ENCODE data around the gene ANKRD29. TPM values are rescaled to one million over a fixed set of nuclear protein-coding genes. Genes with fewer than 3 reads are reported as not detected.

ANKRD29 gene
- total RNA-seq, 1 experiment from 2014 or later: 7.1 TPM

- DNase-seq (ENCODE audit: low read depth): peak; percentile 49
Measured at GRCh38 chr18:23684515-23685197, 21.9 kb upstream of the ANKRD29 start.

GRCh38 chr18:23683671-23684070, 21.0 kb upstream of the ANKRD29 start:
- DNase-seq (ENCODE audit: low read depth): peak; percentile 22

- DNase-seq (ENCODE audit: low read depth): no peak
Measured at GRCh38 chr18:23683155-23683554, 20.4 kb upstream of the ANKRD29 start.

- DNase-seq (ENCODE audit: low read depth): no peak
Measured at GRCh38 chr18:23682472-23682871, 19.8 kb upstream of the ANKRD29 start.

GRCh38 chr18:23682045-23682444, 19.3 kb upstream of the ANKRD29 start:
- no peak for DNase-seq (ENCODE audit: low read depth)

GRCh38 chr18:23675896-23676295, 13.2 kb upstream of the ANKRD29 start:
- DNase-seq (ENCODE audit: low read depth): no peak

- no peak for DNase-seq (ENCODE audit: low read depth)
Measured at GRCh38 chr18:23675236-23675635, 12.5 kb upstream of the ANKRD29 start.

- no peak for DNase-seq (ENCODE audit: low read depth)
Measured at GRCh38 chr18:23673725-23674124, 11.0 kb upstream of the ANKRD29 start.

- DNase-seq (ENCODE audit: low read depth): peak; percentile 48
Measured at GRCh38 chr18:23671564-23671963, 8.9 kb upstream of the ANKRD29 start.

- DNase-seq (ENCODE audit: low read depth): no peak
Measured at GRCh38 chr18:23669804-23670405, 7.2 kb upstream of the ANKRD29 start.

- DNase-seq (ENCODE audit: low read depth): no peak
Measured at GRCh38 chr18:23669202-23669766, 6.6 kb upstream of the ANKRD29 start.

GRCh38 chr18:23668731-23669130, 6.0 kb upstream of the ANKRD29 start:
- DNase-seq (ENCODE audit: low read depth): no peak

- DNase-seq (ENCODE audit: low read depth): no peak
Measured at GRCh38 chr18:23667114-23667513, 4.4 kb upstream of the ANKRD29 start.

- DNase-seq (ENCODE audit: low read depth): no peak
Measured at GRCh38 chr18:23664674-23665073, 2.0 kb upstream of the ANKRD29 start.

- peak; percentile 15 for DNase-seq (ENCODE audit: low read depth)
Measured at GRCh38 chr18:23661735-23662308, 889 bp downstream of the ANKRD29 start.

GRCh38 chr18:23658285-23658684, 4.4 kb downstream of the ANKRD29 start:
- peak; percentile 32 for DNase-seq (ENCODE audit: low read depth)

GRCh38 chr18:23652232-23652631, 10.5 kb downstream of the ANKRD29 start:
- DNase-seq (ENCODE audit: low read depth): no peak

GRCh38 chr18:23650968-23651927, 11.5 kb downstream of the ANKRD29 start:
- peak; percentile 87 for DNase-seq (ENCODE audit: low read depth)

GRCh38 chr18:23648940-23649607, 13.6 kb downstream of the ANKRD29 start:
- no peak for DNase-seq (ENCODE audit: low read depth)

- DNase-seq (ENCODE audit: low read depth): no peak
Measured at GRCh38 chr18:23648456-23648855, 14.3 kb downstream of the ANKRD29 start.

- no peak for DNase-seq (ENCODE audit: low read depth)
Measured at GRCh38 chr18:23646282-23646681, 16.4 kb downstream of the ANKRD29 start.

All from LHCN-M2 (cell line).